IMR-90 (cell line): ENCODE results near the gene JAKMIP1. TPM values are rescaled to one million over a fixed set of nuclear protein-coding genes. Genes with fewer than 3 reads are reported as not detected.

Experiments
- ATAC-seq: fragments of 200-7000 bp; cut with Tn5 transposase; 2 replicates; pipeline ENCODE4 v1.9.1; 2020; ENCODE audit warnings: low read depth, mild to moderate bottlenecking, moderate library complexity
- BruUV-seq: library from RNA; stranded (reverse); fragments of 400-500 nt; replicated peaks from 2 replicates; lab custom pipeline; 2021; lab: Mats Ljungman, UMichigan
- CTCF ChIA-PET: fragments of 300-600 bp; formaldehyde crosslinking; extraction: SDS; loops from one replicate; lab custom pipeline; 2021; ENCODE audit warnings: antibody characterized with exemption; lab: Yijun Ruan, JAX
- POLR2A ChIA-PET: fragments of 300-600 bp; sonication (Branson Sonifier 250); formaldehyde crosslinking; loops from one replicate; lab custom pipeline; 2022; ENCODE audit warnings: antibody characterized with exemption; ENCODE audit not compliant: unreplicated experiment; lab: Charles Lee
- DNase-seq: peaks from one replicate; pipeline ENCODE4 v3.0.0; 2013
- H2AFZ ChIP-seq: replicated peaks from 2 replicates; pipeline ENCODE3; 2013; ENCODE audit warnings: low read length, mild to moderate bottlenecking; ENCODE audit not compliant: poor library complexity
- H2AK5ac ChIP-seq: 2 replicates; pipeline ENCODE4 v1.6.1; 2013; ENCODE audit warnings: low read depth, low read length, inconsistent platforms
- H2AK9ac ChIP-seq: replicated peaks from 2 replicates; pipeline ENCODE3; 2013; ENCODE audit warnings: mild to moderate bottlenecking, low read depth, low read length, moderate library complexity; ENCODE audit not compliant: poor library complexity
- H2BK120ac ChIP-seq: 2 replicates; pipeline ENCODE4 v1.6.1; 2013; ENCODE audit warnings: low read depth, low read length, inconsistent platforms
- H2BK15ac ChIP-seq: 3 replicates; pipeline ENCODE4 v1.6.1; 2013; ENCODE audit warnings: low read depth, low read length, inconsistent platforms
- H2BK20ac ChIP-seq: 2 replicates; pipeline ENCODE4 v1.6.1; 2013; ENCODE audit warnings: low read depth, mild to moderate bottlenecking, inconsistent platforms, low read length, moderate library complexity
- H2BK5ac ChIP-seq: 2 replicates; pipeline ENCODE4 v1.6.1; 2013; ENCODE audit warnings: mild to moderate bottlenecking, low read depth, low read length, inconsistent platforms; ENCODE audit not compliant: poor library complexity, severe bottlenecking
- H3K14ac ChIP-seq: replicated peaks from 2 replicates; pipeline ENCODE4 v1.6.1; 2013; ENCODE audit warnings: low read depth, low read length, inconsistent platforms
- H3K18ac ChIP-seq: 2 replicates; pipeline ENCODE4 v1.6.1; 2013; ENCODE audit warnings: low read depth, low read length, control low read depth
- H3K23ac ChIP-seq: 2 replicates; pipeline ENCODE4 v1.6.1; 2013; ENCODE audit warnings: low read depth, low read length, inconsistent platforms
- H3K27ac ChIP-seq: 2 replicates; pipeline ENCODE4 v1.5.1; 2013; ENCODE audit warnings: mild to moderate bottlenecking, control low read depth, low read length; ENCODE audit not compliant: insufficient read depth
- H3K27me3 ChIP-seq: 2 replicates; pipeline ENCODE4 v1.6.1; 2013; ENCODE audit warnings: low read length; ENCODE audit not compliant: control insufficient read depth, insufficient read depth
- H3K36me3 ChIP-seq: 2 replicates; pipeline ENCODE4 v1.6.1; 2013; ENCODE audit warnings: low read length, mixed read lengths; ENCODE audit not compliant: control insufficient read depth, insufficient read depth
- H3K4ac ChIP-seq: 2 replicates; pipeline ENCODE4 v1.6.1; 2013; ENCODE audit warnings: low read depth, low read length, inconsistent platforms
- H3K4me1 ChIP-seq: 2 replicates; pipeline ENCODE4 v1.6.1; 2013; ENCODE audit warnings: low read length, mixed read lengths; ENCODE audit not compliant: control insufficient read depth, insufficient read depth
- H3K4me2 ChIP-seq: 2 replicates; pipeline ENCODE4 v1.6.1; 2013; ENCODE audit warnings: low read depth, mild to moderate bottlenecking, control low read depth, low read length, moderate library complexity
- H3K4me3 ChIP-seq: 2 replicates; pipeline ENCODE4 v1.5.1; 2013; ENCODE audit warnings: low read depth, mild to moderate bottlenecking, control low read depth, low read length, moderate library complexity; ENCODE audit not compliant: insufficient read depth
- H3K56ac ChIP-seq: 2 replicates; pipeline ENCODE4 v1.6.1; 2013; ENCODE audit warnings: low read length, inconsistent platforms; ENCODE audit not compliant: insufficient read depth; ENCODE audit errors: extremely low read depth
- H3K79me1 ChIP-seq, 2 experiments: 2 replicates each; pipeline ENCODE4 v1.6.1; 2013; ENCODE audit warnings: low read length in 2 of 2, inconsistent platforms in 1 of 2, low read depth in 1 of 2
- H3K9ac ChIP-seq: 2 replicates; pipeline ENCODE4 v1.6.1; 2013; ENCODE audit warnings: low read depth, low read length, control low read depth
- H3K9me1 ChIP-seq: 2 replicates; pipeline ENCODE4 v1.6.1; 2013; ENCODE audit warnings: low read length, inconsistent platforms; ENCODE audit not compliant: insufficient read depth
- H3K9me3 ChIP-seq: 2 replicates; pipeline ENCODE4 v1.6.1; 2013; ENCODE audit warnings: low read length; ENCODE audit not compliant: control insufficient read depth, insufficient read depth
- H4K20me1 ChIP-seq: 2 replicates; pipeline ENCODE4 v1.6.1; 2013; ENCODE audit warnings: low read length, inconsistent platforms; ENCODE audit not compliant: insufficient read depth
- H4K5ac ChIP-seq: 2 replicates; pipeline ENCODE4 v1.6.1; 2013; ENCODE audit warnings: mild to moderate bottlenecking, low read depth, low read length, control low read depth
- H4K8ac ChIP-seq, 2 experiments: 2 replicates each; pipeline ENCODE4 v1.6.1; 2013; ENCODE audit warnings: low read depth in 2 of 2, low read length in 2 of 2, control low read depth in 1 of 2, inconsistent platforms in 1 of 2
- H4K91ac ChIP-seq: 2 replicates; pipeline ENCODE4 v1.6.1; 2013; ENCODE audit warnings: low read depth, low read length, inconsistent platforms; ENCODE audit not compliant: insufficient read depth
- BHLHE40 ChIP-seq: fragments of 150-350 bp; IDR thresholded peaks from 2 replicates; pipeline ENCODE4 v1.6.1; 2016; ENCODE audit warnings: mild to moderate bottlenecking, low read depth, low read length
- CEBPB ChIP-seq: IDR thresholded peaks from 2 replicates; pipeline ENCODE4 v1.6.1; 2012; ENCODE audit warnings: low read depth, low read length, improper control_type of control experiment
- CHD1 ChIP-seq: IDR thresholded peaks from 2 replicates; pipeline ENCODE4 v1.6.1; 2012; ENCODE audit warnings: low read depth, low read length, improper control_type of control experiment
- CTCF ChIP-seq: conservative IDR thresholded peaks from 2 replicates; pipeline ENCODE4 v1.5.1; 2012; ENCODE audit warnings: mild to moderate bottlenecking, low read depth, low read length, improper control_type of control experiment
- ELK1 ChIP-seq: fragments of 150-350 bp; IDR thresholded peaks from 2 replicates; pipeline ENCODE4 v1.6.1; 2016; ENCODE audit warnings: low read depth, mild to moderate bottlenecking, low read length, moderate library complexity, borderline replicate concordance
- FOS ChIP-seq: fragments of 150-350 bp; IDR thresholded peaks from 2 replicates; pipeline ENCODE4 v1.6.1; 2016; ENCODE audit warnings: low read depth, low read length
- MAFK ChIP-seq: IDR thresholded peaks from 2 replicates; pipeline ENCODE4 v1.6.1; 2012; ENCODE audit warnings: low read depth, low read length, improper control_type of control experiment
- MAZ ChIP-seq: IDR thresholded peaks from 2 replicates; pipeline ENCODE4 v1.6.1; 2012; ENCODE audit warnings: low read depth, mild to moderate bottlenecking, low read length, improper control_type of control experiment, moderate library complexity, borderline replicate concordance
- MXI1 ChIP-seq: IDR thresholded peaks from 2 replicates; pipeline ENCODE4 v1.6.1; 2012; ENCODE audit warnings: low read depth, mild to moderate bottlenecking, low read length, moderate library complexity, borderline replicate concordance
- NFE2L2 ChIP-seq: fragments of 150-350 bp; IDR thresholded peaks from 2 replicates; pipeline ENCODE4 v1.6.1; 2016; ENCODE audit warnings: low read depth, mild to moderate bottlenecking, low read length
- POLR2A ChIP-seq: IDR thresholded peaks from 2 replicates; pipeline ENCODE4 v1.6.1; 2012; ENCODE audit warnings: mild to moderate bottlenecking, low read depth, low read length
- RAD21 ChIP-seq: IDR thresholded peaks from 2 replicates; pipeline ENCODE4 v1.6.1; 2012; ENCODE audit warnings: low read length, improper control_type of control experiment
- RCOR1 ChIP-seq: IDR thresholded peaks from 2 replicates; pipeline ENCODE4 v1.6.1; 2012; ENCODE audit warnings: mild to moderate bottlenecking, low read length, improper control_type of control experiment; ENCODE audit not compliant: insufficient replicate concordance
- RFX5 ChIP-seq: IDR thresholded peaks from 2 replicates; pipeline ENCODE4 v1.8.0; 2012; ENCODE audit warnings: low read depth, mild to moderate bottlenecking, low read length, moderate library complexity
- SMC3 ChIP-seq: fragments of 150-350 bp; IDR thresholded peaks from 2 replicates; pipeline ENCODE4 v1.6.1; 2016; ENCODE audit warnings: low read depth, mild to moderate bottlenecking, antibody characterized with exemption, low read length, moderate library complexity
- USF2 ChIP-seq: fragments of 150-350 bp; IDR thresholded peaks from 2 replicates; pipeline ENCODE4 v1.6.1; 2017; ENCODE audit warnings: mild to moderate bottlenecking, antibody characterized with exemption, low read length, low read depth
- WGBS, 2 experiments: methylation state at CpG; one replicate each; pipeline versions ENCODE4 v1.1.5 to v1.1.7; 2013; ENCODE audit warnings: missing lambda C conversion rate in 2 of 2; ENCODE audit not compliant: insufficient read length in 1 of 2; ENCODE audit errors: extremely low coverage in 2 of 2; 5-methylcytosine and 5-hydroxymethylcytosine counted together
- dilution Hi-C: fragments of 300-500 bp; cut with HindIII; formaldehyde crosslinking; loops from one replicate; pipeline ENCODE4 v1.14.3; 2018; ENCODE audit warnings: low sequenced_read_pairs; ENCODE audit not compliant: unreplicated experiment
- in situ Hi-C: fragments of 300-500 bp; cut with MboI; formaldehyde crosslinking; loops from 3 replicates; pipeline ENCODE4 v1.14.3; 2019; ENCODE audit warnings: low sequenced_read_pairs, inconsistent platforms, mixed read lengths
- intact Hi-C: fragments of 100-400 bp; cut with micrococcal nuclease; formaldehyde crosslinking; loops from 2 replicates; pipeline ENCODE4 v1.10.0; 2022
- polyA plus RNA-seq, 3 experiments: library from polyadenylated mRNA; depleted of rRNA; stranded (reverse); fragments of >200 nt; gene quantifications; 2 replicates each; pipeline ENCODE4 v1.2.3, GENCODE V29; 2012; ENCODE audit warnings: low replicate concordance in 1 of 3
- total RNA-seq: library from RNA; depleted of rRNA; stranded (reverse); fragments of >200 nt; gene quantifications from 2 replicates; pipeline ENCODE4 v1.2.3, GENCODE V29; 2012

The JAKMIP1 gene
- total and polyA plus RNA-seq, 2 of the 4 experiments (the other 2 are of a cell fraction), result not detected

GRCh38 chr4:6230502-6230785, 30.1 kb upstream of the JAKMIP1 start:
- no peak overlapping the region for H2AFZ ChIP-seq
- H3K9me3 ChIP-seq, result no peaks in the 10 kb centered on the region
- H3K27me3 ChIP-seq, result peaks cover 4% of the 10 kb centered on the region; the same call in 1 of the 2 replicates
- 83% methylated on average over 1 of the region's 3 CpGs; no CpG with 5 or more reads in 1 of the 2 experiments for WGBS, 2 experiments
- TF ChIP-seq RCOR1 (no peak), CTCF (no peak), SMC3 (no peak), RFX5 (no peak), BHLHE40 (no peak), MAZ (no peak), CEBPB (no peak), POLR2A (no peak), MAFK (no peak), MXI1 (no peak), FOS (no peak), NFE2L2 (no peak), USF2 (no peak), RAD21 (no peak), CHD1 (no peak), ELK1 (no peak)
- H3K27ac ChIP-seq, result no peak overlapping the region
- no peak overlapping the region for H3K14ac ChIP-seq
- no peak overlapping the region for H2BK5ac ChIP-seq
- H3K4me2 ChIP-seq, result no peak overlapping the region
- no peak overlapping the region for H4K8ac ChIP-seq
- H2AK5ac ChIP-seq, result no peak overlapping the region
- CTCF ChIA-PET, result no interaction called here
- H3K36me3 ChIP-seq, result no peaks in the 10 kb centered on the region
- DNase-seq, result no peak
- POLR2A ChIA-PET, result no interaction called here
- H2BK20ac ChIP-seq, result no peak overlapping the region
- H3K9me1 ChIP-seq, result no peaks in the 10 kb centered on the region
- in situ Hi-C loops, result no loop called here
- dilution Hi-C loops, result no loop called here
- no peak overlapping the region for H3K23ac ChIP-seq
- H2BK15ac ChIP-seq, result no peak overlapping the region
- H3K9ac ChIP-seq, result no peak overlapping the region
- no peak overlapping the region for H3K56ac ChIP-seq
- BruUV-seq, result no TSS peak
- intact Hi-C loops, result no loop called here
- H3K4me1 ChIP-seq, result no peaks in the 10 kb centered on the region
- H3K4ac ChIP-seq, result no peak overlapping the region
- H4K91ac ChIP-seq, result no peak overlapping the region
- no peak overlapping the region for H4K5ac ChIP-seq
- no peak overlapping the region for H2BK120ac ChIP-seq
- no peaks in the 10 kb centered on the region for H3K79me1 ChIP-seq
- H2AK9ac ChIP-seq, result no peak overlapping the region
- no peak overlapping the region for H3K4me3 ChIP-seq
- H4K20me1 ChIP-seq, result no peaks in the 10 kb centered on the region
- ATAC-seq, result no peak
- H3K18ac ChIP-seq, result no peak overlapping the region
